ENCODE results near the gene MRTFB. TPM values are rescaled to one million over a fixed set of nuclear protein-coding genes. Genes with fewer than 3 reads are reported as not detected.

The MRTFB gene
- total RNA-seq, 3 donors from 2014 or later (not counting 1 experiment from before 2014, with no cell fraction given): 12.8 to 22.8 (median 19.6) TPM

DNA sequence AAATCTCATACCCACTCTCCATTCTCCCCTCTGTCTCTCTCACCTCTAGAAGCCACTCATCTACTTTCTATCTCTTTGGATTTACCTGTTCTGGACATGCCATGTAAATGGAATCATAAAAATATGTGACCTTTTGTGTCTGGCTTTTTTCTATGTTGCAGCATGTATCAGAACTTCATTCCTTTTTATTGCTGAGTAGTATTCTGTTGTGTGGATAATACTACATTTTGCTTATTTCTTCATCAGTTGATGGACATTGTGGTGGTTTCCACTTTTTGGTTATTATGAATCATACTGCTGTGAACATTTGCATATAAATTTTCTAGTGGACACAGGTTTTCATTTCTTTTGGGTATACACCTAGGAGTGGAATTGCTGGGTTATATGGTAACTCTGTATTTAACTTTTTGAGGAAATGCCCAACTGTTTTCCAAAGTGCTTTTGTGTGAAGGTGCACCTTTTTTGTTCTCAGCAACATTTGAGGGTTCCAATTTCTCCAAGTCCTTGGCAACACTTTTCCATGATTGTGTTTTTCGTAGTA is 18.2 kb downstream of the MRTFB start:
- H3K4me1 ChIP-seq (ENCODE audit: control insufficient read depth, insufficient read depth, low read length): no peaks in the 10 kb centered on the region
- no peak for ATAC-seq
- no peaks in the 10 kb centered on the region for H3K36me3 ChIP-seq (ENCODE audit: control insufficient read depth, insufficient read depth, low read length)
- no peak overlapping the region for H3K27ac ChIP-seq (ENCODE audit: low read length)
- no peaks in the 10 kb centered on the region for H3K27me3 ChIP-seq (ENCODE audit: control insufficient read depth, insufficient read depth, low read length)
- Mint-ChIP-seq H3K4me1 (peaks cover 0 to 16% of the 10 kb centered on the region in 2 donors), H3K4me3 (no peak overlapping the region), H3K36me3 (no peaks in the 10 kb centered on the region), H3K9me3 (no peaks in the 10 kb centered on the region), H3K27ac (no peak overlapping the region), H3K27me3 (ENCODE audit: low read depth in 2 of 2) (no peaks in the 10 kb centered on the region)
- no peak overlapping the region for H3K4me3 ChIP-seq (ENCODE audit: low read length)
- H3K9me3 ChIP-seq (ENCODE audit: control insufficient read depth, insufficient read depth, low read length): no peaks in the 10 kb centered on the region
- TF ChIP-seq, protein P1, sequence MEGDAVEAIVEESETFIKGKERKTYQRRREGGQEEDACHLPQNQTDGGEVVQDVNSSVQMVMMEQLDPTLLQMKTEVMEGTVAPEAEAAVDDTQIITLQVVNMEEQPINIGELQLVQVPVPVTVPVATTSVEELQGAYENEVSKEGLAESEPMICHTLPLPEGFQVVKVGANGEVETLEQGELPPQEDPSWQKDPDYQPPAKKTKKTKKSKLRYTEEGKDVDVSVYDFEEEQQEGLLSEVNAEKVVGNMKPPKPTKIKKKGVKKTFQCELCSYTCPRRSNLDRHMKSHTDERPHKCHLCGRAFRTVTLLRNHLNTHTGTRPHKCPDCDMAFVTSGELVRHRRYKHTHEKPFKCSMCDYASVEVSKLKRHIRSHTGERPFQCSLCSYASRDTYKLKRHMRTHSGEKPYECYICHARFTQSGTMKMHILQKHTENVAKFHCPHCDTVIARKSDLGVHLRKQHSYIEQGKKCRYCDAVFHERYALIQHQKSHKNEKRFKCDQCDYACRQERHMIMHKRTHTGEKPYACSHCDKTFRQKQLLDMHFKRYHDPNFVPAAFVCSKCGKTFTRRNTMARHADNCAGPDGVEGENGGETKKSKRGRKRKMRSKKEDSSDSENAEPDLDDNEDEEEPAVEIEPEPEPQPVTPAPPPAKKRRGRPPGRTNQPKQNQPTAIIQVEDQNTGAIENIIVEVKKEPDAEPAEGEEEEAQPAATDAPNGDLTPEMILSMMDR (IDR thresholded peaks at IDR 0.05): no peak
- intact Hi-C loops (cut with micrococcal nuclease): no loop called here
- DNase-seq: no peak
- no CpG with 5 or more reads among the region's 1 CpG for WGBS (ENCODE audit: insufficient coverage)

DNA sequence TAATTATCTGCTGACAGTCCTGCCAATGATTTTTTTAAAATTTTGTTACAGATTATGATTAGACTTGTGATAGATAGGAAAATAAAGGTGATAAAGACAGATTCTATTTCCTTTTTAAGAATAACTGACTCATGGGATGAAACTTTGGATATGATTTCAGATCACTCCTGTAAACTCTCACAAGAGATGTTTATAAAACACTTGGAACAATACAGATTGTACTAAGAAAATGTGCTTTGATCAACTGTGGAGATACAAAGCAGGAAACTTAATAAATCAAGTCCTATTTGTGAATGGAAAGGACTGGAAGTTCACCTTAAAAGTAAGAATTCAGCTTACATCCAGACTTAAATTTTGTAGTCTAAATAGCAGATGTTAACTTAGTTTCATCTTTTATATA is 21.4 kb downstream of the MRTFB start:
- H3K27ac Mint-ChIP-seq: no peak overlapping the region
- no peaks in the 10 kb centered on the region for H3K27me3 ChIP-seq (ENCODE audit: control insufficient read depth, insufficient read depth, low read length)
- DNase-seq: no peak
- no peaks in the 10 kb centered on the region for H3K36me3 ChIP-seq (ENCODE audit: control insufficient read depth, insufficient read depth, low read length)
- no peak overlapping the region for H3K4me3 Mint-ChIP-seq
- peaks cover 0 to 16% of the 10 kb centered on the region in 2 donors for H3K4me1 Mint-ChIP-seq
- no peaks in the 10 kb centered on the region for H3K27me3 Mint-ChIP-seq (ENCODE audit: low read depth in 2 of 2)
- intact Hi-C loops (cut with micrococcal nuclease): no loop called here
- H3K9me3 ChIP-seq (ENCODE audit: control insufficient read depth, insufficient read depth, low read length): no peaks in the 10 kb centered on the region
- TF ChIP-seq, protein P1 (IDR thresholded peaks at IDR 0.05): no peak
- no peak for ATAC-seq
- no peaks in the 10 kb centered on the region for H3K4me1 ChIP-seq (ENCODE audit: control insufficient read depth, insufficient read depth, low read length)
- H3K27ac ChIP-seq (ENCODE audit: low read length): no peak overlapping the region
- H3K4me3 ChIP-seq (ENCODE audit: low read length): no peak overlapping the region
- no peaks in the 10 kb centered on the region for H3K36me3 Mint-ChIP-seq
- no peaks in the 10 kb centered on the region for H3K9me3 Mint-ChIP-seq

DNA sequence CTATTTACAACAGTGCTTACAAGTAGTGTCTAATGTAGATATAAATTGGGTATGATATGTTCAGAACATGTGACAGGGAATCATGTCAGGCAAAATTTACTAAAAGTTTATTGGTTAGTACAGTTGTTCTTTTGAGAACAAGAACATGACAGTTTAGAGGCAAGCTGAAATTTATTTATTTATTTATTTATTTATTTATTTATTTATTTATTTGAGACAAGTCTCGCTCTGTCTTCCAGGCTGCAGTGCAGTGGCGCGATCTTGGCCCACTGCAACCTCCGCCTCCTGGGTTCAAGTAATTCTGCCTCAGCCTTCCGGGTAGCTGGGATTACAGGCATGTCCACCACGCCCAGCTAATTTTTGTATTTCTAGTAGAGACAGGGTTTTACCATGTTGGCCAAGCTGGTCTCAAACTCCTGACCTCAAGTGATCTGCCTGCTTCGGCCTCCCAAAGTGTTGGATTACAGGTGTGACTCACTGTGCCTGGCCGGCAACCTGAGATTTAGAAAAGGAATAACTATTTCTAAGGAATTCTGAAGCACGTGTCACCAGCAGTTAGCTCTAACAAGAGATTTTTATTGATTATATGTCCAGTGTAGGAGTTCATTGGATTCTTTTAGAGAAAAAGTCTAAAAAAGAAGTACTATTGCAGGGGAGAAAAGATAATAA is 24.9 kb downstream of the MRTFB start:
- H3K4me3 ChIP-seq (ENCODE audit: low read length): no peak overlapping the region
- H3K36me3 ChIP-seq (ENCODE audit: control insufficient read depth, insufficient read depth, low read length): no peaks in the 10 kb centered on the region
- no peak for ATAC-seq
- Mint-ChIP-seq H3K36me3 (no peaks in the 10 kb centered on the region), H3K27me3 (ENCODE audit: low read depth in 2 of 2) (no peaks in the 10 kb centered on the region), H3K4me3 (no peak overlapping the region), H3K9me3 (no peaks in the 10 kb centered on the region), H3K4me1 (peaks cover 4 to 10% of the 10 kb centered on the region in 2 donors), H3K27ac (no peak overlapping the region)
- TF ChIP-seq, protein P1 (IDR thresholded peaks at IDR 0.05): no peak
- intact Hi-C loops (cut with micrococcal nuclease): no loop called here
- DNase-seq: no peak
- no peaks in the 10 kb centered on the region for H3K4me1 ChIP-seq (ENCODE audit: control insufficient read depth, insufficient read depth, low read length)
- WGBS (ENCODE audit: insufficient coverage): 96% methylated on average over 9 of the region's 9 CpGs
- H3K27ac ChIP-seq (ENCODE audit: low read length): no peak overlapping the region
- no peaks in the 10 kb centered on the region for H3K27me3 ChIP-seq (ENCODE audit: control insufficient read depth, insufficient read depth, low read length)
- H3K9me3 ChIP-seq (ENCODE audit: control insufficient read depth, insufficient read depth, low read length): no peaks in the 10 kb centered on the region

Data from natural killer cell (primary cell).